WTC11 (cell line): Measurements from ENCODE around the gene AGPAT3. TPM values are rescaled to one million over a fixed set of nuclear protein-coding genes. Genes with fewer than 3 reads are reported as not detected.
A peak's percentile ranks its signal among the peaks of the same experiment; 100 is the strongest.

Source experiments
- ATAC-seq: fragments of 200-7000 bp; cut with Tn5 transposase; 2 replicates; pipeline ENCODE4 v1.10.0; 2021; ENCODE audit warnings: mild to moderate bottlenecking, moderate library complexity
- CTCF ChIA-PET: fragments of 300-600 bp; sonication (Branson Sonifier 250); formaldehyde crosslinking; loops from one replicate; lab custom pipeline; 2021; ENCODE audit warnings: antibody characterized with exemption; lab: Charles Lee
- POLR2A ChIA-PET: fragments of 350-600 bp; sonication (Branson Sonifier 250); formaldehyde crosslinking; loops from one replicate; lab custom pipeline; 2021; ENCODE audit warnings: antibody characterized with exemption; lab: Charles Lee
- DNase-seq: peaks from one replicate; pipeline ENCODE4 v3.0.0; 2021; ENCODE audit warnings: low spot score
- H3K27ac Mint-ChIP-seq: 2 replicates; pipeline ENCODE4 v1.8.0; 2021; ENCODE audit warnings: mixed read lengths
- H3K27me3 Mint-ChIP-seq: 2 replicates; pipeline ENCODE4 v1.8.0; 2021; ENCODE audit warnings: low read depth, mild to moderate bottlenecking, moderate library complexity, mixed read lengths
- H3K36me3 Mint-ChIP-seq: 2 replicates; pipeline ENCODE4 v1.8.0; 2021; ENCODE audit warnings: mixed read lengths
- H3K4me1 Mint-ChIP-seq: 2 replicates; pipeline ENCODE4 v1.8.0; 2022; ENCODE audit warnings: mixed read lengths
- H3K4me3 Mint-ChIP-seq: 2 replicates; pipeline ENCODE4 v1.8.0; 2021; ENCODE audit warnings: mild to moderate bottlenecking, moderate library complexity, mixed read lengths
- H3K9me3 Mint-ChIP-seq: 2 replicates; pipeline ENCODE4 v1.8.0; 2021; ENCODE audit warnings: mixed read lengths
- CREB1 ChIP-seq: sonication (generic); formaldehyde crosslinking; IDR thresholded peaks from 2 replicates; pipeline ENCODE4 v1.8.0; 2023; ENCODE audit warnings: mild to moderate bottlenecking, missing genetic modification reagents
- FOXJ3 ChIP-seq: sonication (generic); formaldehyde crosslinking; IDR thresholded peaks from 2 replicates; pipeline ENCODE4 v1.9.0; 2021; ENCODE audit warnings: missing genetic modification reagents, mild to moderate bottlenecking, borderline replicate concordance
- HMGA2 ChIP-seq: fragments of 250-450 bp; sonication (Bioruptor Pico); IDR thresholded peaks from 2 replicates; pipeline ENCODE4 v1.4.0; 2021; ENCODE audit warnings: mild to moderate bottlenecking, moderate library complexity
- total RNA-seq: library from RNA; stranded (reverse); gene quantifications from 3 replicates; pipeline ENCODE4 v1.2.3, GENCODE V29; 2021
- TF ChIP-seq, protein P1 (sequence below): sonication (generic); formaldehyde crosslinking; IDR thresholded peaks from 2 replicates; pipeline ENCODE4 v1.8.1; 2022; ENCODE audit warnings: low read depth, missing genetic modification reagents, borderline replicate concordance
- TF ChIP-seq, protein P2 (sequence below): sonication (generic); formaldehyde crosslinking; IDR thresholded peaks from 2 replicates; pipeline ENCODE4 v1.8.0; 2022; ENCODE audit warnings: mild to moderate bottlenecking, missing genetic modification reagents
- TF ChIP-seq, protein P3 (sequence below): sonication (generic); formaldehyde crosslinking; conservative IDR thresholded peaks from 2 replicates; pipeline ENCODE4 v1.8.1; 2022; ENCODE audit warnings: mild to moderate bottlenecking, missing genetic modification reagents
- TF ChIP-seq, protein P4 (sequence below): sonication (generic); formaldehyde crosslinking; IDR thresholded peaks from 2 replicates; pipeline ENCODE4 v1.8.1; 2022; ENCODE audit warnings: mild to moderate bottlenecking, missing genetic modification reagents, moderate library complexity, borderline replicate concordance
- TF ChIP-seq, protein P5 (sequence below): sonication (generic); formaldehyde crosslinking; IDR thresholded peaks from 2 replicates; pipeline ENCODE4 v1.8.0; 2023; ENCODE audit warnings: mild to moderate bottlenecking, missing genetic modification reagents
- TF ChIP-seq, protein P6 (sequence below): sonication (generic); formaldehyde crosslinking; IDR thresholded peaks from 2 replicates; pipeline ENCODE4 v1.8.0; 2022; ENCODE audit warnings: mild to moderate bottlenecking, missing genetic modification reagents
- TF ChIP-seq, protein P7 (sequence below): fragments of 250-450 bp; sonication (Bioruptor Pico); IDR thresholded peaks from 2 replicates; pipeline ENCODE4 v2.1.2; 2022; ENCODE audit warnings: mild to moderate bottlenecking, moderate library complexity
- TF ChIP-seq, protein P8 (sequence below): sonication (generic); formaldehyde crosslinking; IDR thresholded peaks from 2 replicates; pipeline ENCODE4 v1.8.1; 2023; ENCODE audit warnings: mild to moderate bottlenecking, missing genetic modification reagents, moderate library complexity

AGPAT3 gene
- total RNA-seq, 1 experiment from 2014 or later, result 5.6 TPM

DNA sequence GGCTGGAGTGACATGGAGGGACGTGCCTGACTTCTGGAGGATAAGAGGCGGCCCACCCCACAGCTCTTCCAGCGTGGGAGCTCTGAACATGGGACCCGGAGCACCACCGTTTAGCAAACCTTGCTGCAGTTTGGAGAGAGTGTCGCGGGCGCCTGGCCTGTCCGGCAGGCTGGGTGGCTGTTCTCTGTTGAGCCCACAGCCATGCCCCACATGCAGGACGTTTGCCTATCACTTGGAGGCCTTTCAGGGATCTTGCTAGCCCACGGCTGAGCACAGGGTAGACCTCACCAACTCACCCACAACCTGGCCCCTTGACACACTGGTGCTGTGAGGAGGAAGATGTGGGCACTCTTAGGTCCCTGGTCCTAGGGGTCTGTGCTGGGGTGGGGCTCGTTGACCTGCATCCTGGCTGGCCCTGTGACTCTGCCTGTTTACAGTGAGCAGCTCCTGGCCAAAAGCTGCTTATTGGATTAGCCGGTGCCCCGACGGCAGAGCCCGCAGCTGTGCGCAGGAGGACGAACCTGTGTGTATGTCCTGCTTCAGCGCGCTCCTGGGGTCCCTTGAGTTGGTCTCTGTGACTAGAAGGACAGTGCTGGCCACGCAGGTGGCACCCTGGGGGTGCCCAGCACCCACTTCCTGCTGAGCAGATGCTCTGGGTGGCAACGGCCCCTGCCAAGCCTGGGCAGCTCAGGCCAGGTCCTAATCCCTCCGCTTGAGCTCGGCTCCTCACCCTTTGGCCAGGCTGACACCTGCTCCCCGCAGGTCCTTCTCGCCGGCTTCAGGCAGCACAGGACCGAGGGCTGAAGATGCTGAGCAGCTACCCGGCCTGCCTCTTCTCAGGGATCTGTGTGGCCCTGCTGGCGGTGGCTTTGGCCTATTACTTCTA is 74.7 kb downstream of the AGPAT3 start:
- TF ChIP-seq, protein P1, sequence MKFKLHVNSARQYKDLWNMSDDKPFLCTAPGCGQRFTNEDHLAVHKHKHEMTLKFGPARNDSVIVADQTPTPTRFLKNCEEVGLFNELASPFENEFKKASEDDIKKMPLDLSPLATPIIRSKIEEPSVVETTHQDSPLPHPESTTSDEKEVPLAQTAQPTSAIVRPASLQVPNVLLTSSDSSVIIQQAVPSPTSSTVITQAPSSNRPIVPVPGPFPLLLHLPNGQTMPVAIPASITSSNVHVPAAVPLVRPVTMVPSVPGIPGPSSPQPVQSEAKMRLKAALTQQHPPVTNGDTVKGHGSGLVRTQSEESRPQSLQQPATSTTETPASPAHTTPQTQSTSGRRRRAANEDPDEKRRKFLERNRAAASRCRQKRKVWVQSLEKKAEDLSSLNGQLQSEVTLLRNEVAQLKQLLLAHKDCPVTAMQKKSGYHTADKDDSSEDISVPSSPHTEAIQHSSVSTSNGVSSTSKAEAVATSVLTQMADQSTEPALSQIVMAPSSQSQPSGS, result no peak
- TF ChIP-seq, protein P2, sequence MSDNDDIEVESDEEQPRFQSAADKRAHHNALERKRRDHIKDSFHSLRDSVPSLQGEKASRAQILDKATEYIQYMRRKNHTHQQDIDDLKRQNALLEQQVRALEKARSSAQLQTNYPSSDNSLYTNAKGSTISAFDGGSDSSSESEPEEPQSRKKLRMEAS (CRISPR knock-in tag), result no peak
- TF ChIP-seq, protein P3, sequence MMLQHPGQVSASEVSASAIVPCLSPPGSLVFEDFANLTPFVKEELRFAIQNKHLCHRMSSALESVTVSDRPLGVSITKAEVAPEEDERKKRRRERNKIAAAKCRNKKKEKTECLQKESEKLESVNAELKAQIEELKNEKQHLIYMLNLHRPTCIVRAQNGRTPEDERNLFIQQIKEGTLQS, result no peak
- TF ChIP-seq, protein P4, sequence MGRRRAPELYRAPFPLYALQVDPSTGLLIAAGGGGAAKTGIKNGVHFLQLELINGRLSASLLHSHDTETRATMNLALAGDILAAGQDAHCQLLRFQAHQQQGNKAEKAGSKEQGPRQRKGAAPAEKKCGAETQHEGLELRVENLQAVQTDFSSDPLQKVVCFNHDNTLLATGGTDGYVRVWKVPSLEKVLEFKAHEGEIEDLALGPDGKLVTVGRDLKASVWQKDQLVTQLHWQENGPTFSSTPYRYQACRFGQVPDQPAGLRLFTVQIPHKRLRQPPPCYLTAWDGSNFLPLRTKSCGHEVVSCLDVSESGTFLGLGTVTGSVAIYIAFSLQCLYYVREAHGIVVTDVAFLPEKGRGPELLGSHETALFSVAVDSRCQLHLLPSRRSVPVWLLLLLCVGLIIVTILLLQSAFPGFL (CRISPR knock-in tag), result no peak
- no peak for TF ChIP-seq HMGA2 (CRISPR knock-in tag)
- TF ChIP-seq, all 79 proteins: peak for 0
- ChIA-PET POLR2A (interaction anchor here (0.5 kb wide), 1 partner anchor 324 kb away, joined by 4 read pairs; no protein-coding TSS in a partner anchor), CTCF (interaction anchor here (0.5 to 4.2 kb wide), 30 partner anchors 10 to 359 kb away, joined by 3 to 40 read pairs (median 6); no protein-coding TSS in a partner anchor)
- ATAC-seq (peak; percentile 16), DNase-seq (no peak)
- H3K27ac Mint-ChIP-seq, result no peak overlapping the region; the same call in 1 of the 2 replicates
- no peaks in the 10 kb centered on the region for H3K36me3 Mint-ChIP-seq
- no peaks in the 10 kb centered on the region for H3K9me3 Mint-ChIP-seq
- H3K4me1 Mint-ChIP-seq, result peaks cover 5% of the 10 kb centered on the region
- H3K4me3 Mint-ChIP-seq, result no peak overlapping the region
- no peaks in the 10 kb centered on the region for H3K27me3 Mint-ChIP-seq

DNA sequence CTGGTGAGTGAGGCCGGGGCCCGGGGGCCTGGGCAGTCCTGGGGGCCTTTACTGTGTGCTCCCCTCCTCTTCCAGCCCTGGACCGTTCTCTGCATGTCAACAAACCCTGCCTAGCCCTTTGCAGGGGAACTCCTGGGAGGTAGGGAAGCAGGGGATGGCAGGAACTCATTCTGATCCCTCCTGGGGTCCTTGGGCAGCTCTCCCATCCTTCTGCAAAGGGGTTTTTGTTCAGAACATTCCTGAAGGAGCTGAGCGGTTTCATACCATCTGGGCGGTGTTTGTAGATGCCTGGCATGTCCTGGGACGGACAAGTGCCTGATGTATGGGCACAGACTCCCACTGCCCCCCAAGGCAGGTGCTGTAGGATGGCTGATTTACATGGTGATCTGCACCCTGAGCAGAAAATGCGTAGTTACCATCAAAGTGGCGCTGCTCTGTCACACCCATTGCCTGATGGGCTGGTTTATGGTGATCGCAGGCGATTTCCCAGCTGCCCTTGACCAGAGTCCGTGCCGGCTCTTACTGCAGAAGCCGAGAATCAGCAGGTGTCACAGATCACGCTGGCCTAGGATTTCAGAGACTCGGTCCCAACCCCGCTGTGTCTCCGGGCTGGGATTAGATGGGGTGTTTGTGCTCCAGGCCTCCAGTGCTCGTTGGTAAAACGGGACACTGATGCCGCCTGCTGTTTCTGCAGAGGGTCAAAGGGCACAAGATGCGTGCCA is 75.5 kb downstream of the AGPAT3 start:
- no peak for DNase-seq
- peaks cover 5% of the 10 kb centered on the region for H3K4me1 Mint-ChIP-seq
- H3K4me3 Mint-ChIP-seq, result no peak overlapping the region

DNA sequence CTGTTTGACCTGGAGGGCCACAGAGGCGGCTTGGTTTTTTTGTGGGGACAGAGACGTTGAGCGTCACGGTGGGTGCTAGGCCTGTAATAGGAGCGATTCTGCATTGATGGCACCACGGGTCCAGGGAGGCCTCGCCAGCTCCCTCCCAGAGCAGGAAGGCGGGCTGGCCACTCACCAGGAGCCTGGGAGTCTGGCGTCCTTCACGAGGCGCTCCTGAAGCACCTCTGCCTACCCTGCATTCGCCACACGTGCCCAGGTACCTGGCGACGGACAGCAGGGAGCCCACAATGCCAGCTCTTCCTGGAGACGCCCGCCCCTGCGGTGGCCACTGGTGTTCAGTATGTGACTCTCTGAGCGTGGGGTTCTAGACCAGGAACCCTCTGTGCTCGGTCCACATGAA is 77.2 kb downstream of the AGPAT3 start:
- POLR2A ChIA-PET, result interaction anchor here (1.2 kb wide), 1 partner anchor 134 kb away, joined by 4 read pairs; no protein-coding TSS in a partner anchor
- no peaks in the 10 kb centered on the region for H3K27me3 Mint-ChIP-seq
- H3K36me3 Mint-ChIP-seq, result no peaks in the 10 kb centered on the region
- TF ChIP-seq, protein P5, sequence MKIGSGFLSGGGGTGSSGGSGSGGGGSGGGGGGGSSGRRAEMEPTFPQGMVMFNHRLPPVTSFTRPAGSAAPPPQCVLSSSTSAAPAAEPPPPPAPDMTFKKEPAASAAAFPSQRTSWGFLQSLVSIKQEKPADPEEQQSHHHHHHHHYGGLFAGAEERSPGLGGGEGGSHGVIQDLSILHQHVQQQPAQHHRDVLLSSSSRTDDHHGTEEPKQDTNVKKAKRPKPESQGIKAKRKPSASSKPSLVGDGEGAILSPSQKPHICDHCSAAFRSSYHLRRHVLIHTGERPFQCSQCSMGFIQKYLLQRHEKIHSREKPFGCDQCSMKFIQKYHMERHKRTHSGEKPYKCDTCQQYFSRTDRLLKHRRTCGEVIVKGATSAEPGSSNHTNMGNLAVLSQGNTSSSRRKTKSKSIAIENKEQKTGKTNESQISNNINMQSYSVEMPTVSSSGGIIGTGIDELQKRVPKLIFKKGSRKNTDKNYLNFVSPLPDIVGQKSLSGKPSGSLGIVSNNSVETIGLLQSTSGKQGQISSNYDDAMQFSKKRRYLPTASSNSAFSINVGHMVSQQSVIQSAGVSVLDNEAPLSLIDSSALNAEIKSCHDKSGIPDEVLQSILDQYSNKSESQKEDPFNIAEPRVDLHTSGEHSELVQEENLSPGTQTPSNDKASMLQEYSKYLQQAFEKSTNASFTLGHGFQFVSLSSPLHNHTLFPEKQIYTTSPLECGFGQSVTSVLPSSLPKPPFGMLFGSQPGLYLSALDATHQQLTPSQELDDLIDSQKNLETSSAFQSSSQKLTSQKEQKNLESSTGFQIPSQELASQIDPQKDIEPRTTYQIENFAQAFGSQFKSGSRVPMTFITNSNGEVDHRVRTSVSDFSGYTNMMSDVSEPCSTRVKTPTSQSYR (CRISPR knock-in tag), result no peak
- TF ChIP-seq, protein P6, sequence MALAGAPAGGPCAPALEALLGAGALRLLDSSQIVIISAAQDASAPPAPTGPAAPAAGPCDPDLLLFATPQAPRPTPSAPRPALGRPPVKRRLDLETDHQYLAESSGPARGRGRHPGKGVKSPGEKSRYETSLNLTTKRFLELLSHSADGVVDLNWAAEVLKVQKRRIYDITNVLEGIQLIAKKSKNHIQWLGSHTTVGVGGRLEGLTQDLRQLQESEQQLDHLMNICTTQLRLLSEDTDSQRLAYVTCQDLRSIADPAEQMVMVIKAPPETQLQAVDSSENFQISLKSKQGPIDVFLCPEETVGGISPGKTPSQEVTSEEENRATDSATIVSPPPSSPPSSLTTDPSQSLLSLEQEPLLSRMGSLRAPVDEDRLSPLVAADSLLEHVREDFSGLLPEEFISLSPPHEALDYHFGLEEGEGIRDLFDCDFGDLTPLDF (CRISPR knock-in tag), result no peak
- TF ChIP-seq, all 79 proteins: peak for 0
- DNase-seq, result no peak
- Mint-ChIP-seq H3K9me3 (no peaks in the 10 kb centered on the region), H3K4me1 (peaks cover 5% of the 10 kb centered on the region), H3K27ac (no peak overlapping the region), H3K4me3 (no peak overlapping the region)
- no peak for ATAC-seq
- CTCF ChIA-PET, result interaction anchor here (0.5 to 4.2 kb wide), 34 partner anchors 9 to 950 kb away, joined by 3 to 40 read pairs (median 4); partner anchors contain the start of gene RRP1

More for the DNA sequence above, 75.5 kb downstream of the AGPAT3 start:
- TF ChIP-seq FOXJ3 (CRISPR knock-in tag) (no peak), CREB1 (CRISPR knock-in tag) (no peak)
- TF ChIP-seq, protein P7, sequence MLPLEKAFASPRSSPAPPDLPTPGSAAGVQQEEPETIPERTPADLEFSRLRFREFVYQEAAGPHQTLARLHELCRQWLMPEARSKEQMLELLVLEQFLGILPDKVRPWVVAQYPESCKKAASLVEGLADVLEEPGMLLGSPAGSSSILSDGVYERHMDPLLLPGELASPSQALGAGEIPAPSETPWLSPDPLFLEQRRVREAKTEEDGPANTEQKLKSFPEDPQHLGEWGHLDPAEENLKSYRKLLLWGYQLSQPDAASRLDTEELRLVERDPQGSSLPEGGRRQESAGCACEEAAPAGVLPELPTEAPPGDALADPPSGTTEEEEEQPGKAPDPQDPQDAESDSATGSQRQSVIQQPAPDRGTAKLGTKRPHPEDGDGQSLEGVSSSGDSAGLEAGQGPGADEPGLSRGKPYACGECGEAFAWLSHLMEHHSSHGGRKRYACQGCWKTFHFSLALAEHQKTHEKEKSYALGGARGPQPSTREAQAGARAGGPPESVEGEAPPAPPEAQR (CRISPR knock-in tag), result no peak
- TF ChIP-seq, protein P8, sequence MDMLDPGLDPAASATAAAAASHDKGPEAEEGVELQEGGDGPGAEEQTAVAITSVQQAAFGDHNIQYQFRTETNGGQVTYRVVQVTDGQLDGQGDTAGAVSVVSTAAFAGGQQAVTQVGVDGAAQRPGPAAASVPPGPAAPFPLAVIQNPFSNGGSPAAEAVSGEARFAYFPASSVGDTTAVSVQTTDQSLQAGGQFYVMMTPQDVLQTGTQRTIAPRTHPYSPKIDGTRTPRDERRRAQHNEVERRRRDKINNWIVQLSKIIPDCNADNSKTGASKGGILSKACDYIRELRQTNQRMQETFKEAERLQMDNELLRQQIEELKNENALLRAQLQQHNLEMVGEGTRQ (CRISPR knock-in tag), result no peak
- ChIA-PET POLR2A (interaction anchor here (0.5 kb wide), 1 partner anchor 324 kb away, joined by 4 read pairs; no protein-coding TSS in a partner anchor), CTCF (interaction anchor here (0.9 to 4.2 kb wide), 26 partner anchors 11 to 357 kb away, joined by 3 to 40 read pairs (median 8); partner anchors contain the start of gene RRP1)
- no peak for ATAC-seq
- Mint-ChIP-seq H3K9me3 (no peaks in the 10 kb centered on the region), H3K27ac (no peak overlapping the region), H3K36me3 (no peaks in the 10 kb centered on the region), H3K27me3 (no peaks in the 10 kb centered on the region)
